ENCODE results near the gene PPFIBP1.
A peak's percentile ranks its signal among the peaks of the same experiment; 100 is the strongest.

Gene PPFIBP1

GRCh38 chr12:27523642-27524493, at the start of gene PPFIBP1:
Gene PPFIBP1, plus strand, starts transcription at chr12:27524206. Its CDS starts 109,191 bp downstream, at chr12:27633397.
- H3K9me3 ChIP-seq, result no peaks in the 10 kb centered on the region
- H3K36me3 ChIP-seq, result no peaks in the 10 kb centered on the region
- TF ChIP-seq CTCF (IDR thresholded peaks at IDR 0.05), result peak; percentile 31 to 32
- intact Hi-C loops (cut with DNase I; ENCODE audit: low total_unique reads), result loop anchor here (10.0 kb wide), 3 partner anchors 89 to 339 kb away; no protein-coding TSS in a partner anchor
- peak within 1 kb of the TSS; percentile 85 to 91 for H3K27ac ChIP-seq
- H3K4me3 ChIP-seq, result peak within 1 kb of the TSS; percentile 78 to 84
- DNase-seq, result peak; percentile 99 to 100
- no peaks in the 10 kb centered on the region for H3K27me3 ChIP-seq
- H3K4me1 ChIP-seq, result peaks cover 0 to 31% (median 7%) of the 10 kb centered on the region in 4 donors

- Histone ChIP-seq H3K27me3 (no peaks in the 10 kb centered on the region), H3K4me3 (no peak overlapping the region), H3K4me1 (no peaks in the 10 kb centered on the region), H3K36me3 (no peaks in the 10 kb centered on the region), H3K9me3 (peaks cover 0 to 24% (median 8%) of the 10 kb centered on the region in 3 donors), H3K27ac (no peak overlapping the region)
- DNase-seq, result no peak
- intact Hi-C loops (cut with DNase I; ENCODE audit: low total_unique reads), result no loop called here
- no peak for TF ChIP-seq CTCF (IDR thresholded peaks at IDR 0.05)
These were observed 49.7 kb upstream of the PPFIBP1 start for GRCh38 chr12:27474344-27474743.

- no peaks in the 10 kb centered on the region for H3K4me1 ChIP-seq
- no peak for TF ChIP-seq CTCF (IDR thresholded peaks at IDR 0.05)
- no peak overlapping the region for H3K4me3 ChIP-seq
- H3K27ac ChIP-seq, result no peak overlapping the region
- DNase-seq, result no peak
- no peaks in the 10 kb centered on the region for H3K36me3 ChIP-seq
- peaks cover 0 to 24% (median 8%) of the 10 kb centered on the region in 3 donors for H3K9me3 ChIP-seq
- no peaks in the 10 kb centered on the region for H3K27me3 ChIP-seq
- intact Hi-C loops (cut with DNase I; ENCODE audit: low total_unique reads), result no loop called here
These were observed 47.0 kb upstream of the PPFIBP1 start for GRCh38 chr12:27477049-27477448.

GRCh38 chr12:27478949-27479348, 45.1 kb upstream of the PPFIBP1 start:
- no peak overlapping the region for H3K27ac ChIP-seq
- no peaks in the 10 kb centered on the region for H3K4me1 ChIP-seq
- no peaks in the 10 kb centered on the region for H3K36me3 ChIP-seq
- peaks cover 0 to 24% (median 8%) of the 10 kb centered on the region in 3 donors for H3K9me3 ChIP-seq
- H3K4me3 ChIP-seq, result no peak overlapping the region
- H3K27me3 ChIP-seq, result no peaks in the 10 kb centered on the region
- TF ChIP-seq CTCF (IDR thresholded peaks at IDR 0.05), result no peak
- intact Hi-C loops (cut with DNase I; ENCODE audit: low total_unique reads), result no loop called here
- no peak for DNase-seq

GRCh38 chr12:27480016-27480415, 44.0 kb upstream of the PPFIBP1 start:
- no peak overlapping the region for H3K27ac ChIP-seq
- intact Hi-C loops (cut with DNase I; ENCODE audit: low total_unique reads), result no loop called here
- no peaks in the 10 kb centered on the region for H3K4me1 ChIP-seq
- H3K27me3 ChIP-seq, result no peaks in the 10 kb centered on the region
- no peak for TF ChIP-seq CTCF (IDR thresholded peaks at IDR 0.05)
- DNase-seq, result no peak
- no peak overlapping the region for H3K4me3 ChIP-seq
- H3K36me3 ChIP-seq, result no peaks in the 10 kb centered on the region
- H3K9me3 ChIP-seq, result peaks cover 0 to 24% (median 8%) of the 10 kb centered on the region in 3 donors
